ENCODE measurements around the gene PODNL1.

PODNL1 gene, protein sequence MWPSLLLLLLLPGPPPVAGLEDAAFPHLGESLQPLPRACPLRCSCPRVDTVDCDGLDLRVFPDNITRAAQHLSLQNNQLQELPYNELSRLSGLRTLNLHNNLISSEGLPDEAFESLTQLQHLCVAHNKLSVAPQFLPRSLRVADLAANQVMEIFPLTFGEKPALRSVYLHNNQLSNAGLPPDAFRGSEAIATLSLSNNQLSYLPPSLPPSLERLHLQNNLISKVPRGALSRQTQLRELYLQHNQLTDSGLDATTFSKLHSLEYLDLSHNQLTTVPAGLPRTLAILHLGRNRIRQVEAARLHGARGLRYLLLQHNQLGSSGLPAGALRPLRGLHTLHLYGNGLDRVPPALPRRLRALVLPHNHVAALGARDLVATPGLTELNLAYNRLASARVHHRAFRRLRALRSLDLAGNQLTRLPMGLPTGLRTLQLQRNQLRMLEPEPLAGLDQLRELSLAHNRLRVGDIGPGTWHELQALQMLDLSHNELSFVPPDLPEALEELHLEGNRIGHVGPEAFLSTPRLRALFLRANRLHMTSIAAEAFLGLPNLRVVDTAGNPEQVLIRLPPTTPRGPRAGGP

DNA sequence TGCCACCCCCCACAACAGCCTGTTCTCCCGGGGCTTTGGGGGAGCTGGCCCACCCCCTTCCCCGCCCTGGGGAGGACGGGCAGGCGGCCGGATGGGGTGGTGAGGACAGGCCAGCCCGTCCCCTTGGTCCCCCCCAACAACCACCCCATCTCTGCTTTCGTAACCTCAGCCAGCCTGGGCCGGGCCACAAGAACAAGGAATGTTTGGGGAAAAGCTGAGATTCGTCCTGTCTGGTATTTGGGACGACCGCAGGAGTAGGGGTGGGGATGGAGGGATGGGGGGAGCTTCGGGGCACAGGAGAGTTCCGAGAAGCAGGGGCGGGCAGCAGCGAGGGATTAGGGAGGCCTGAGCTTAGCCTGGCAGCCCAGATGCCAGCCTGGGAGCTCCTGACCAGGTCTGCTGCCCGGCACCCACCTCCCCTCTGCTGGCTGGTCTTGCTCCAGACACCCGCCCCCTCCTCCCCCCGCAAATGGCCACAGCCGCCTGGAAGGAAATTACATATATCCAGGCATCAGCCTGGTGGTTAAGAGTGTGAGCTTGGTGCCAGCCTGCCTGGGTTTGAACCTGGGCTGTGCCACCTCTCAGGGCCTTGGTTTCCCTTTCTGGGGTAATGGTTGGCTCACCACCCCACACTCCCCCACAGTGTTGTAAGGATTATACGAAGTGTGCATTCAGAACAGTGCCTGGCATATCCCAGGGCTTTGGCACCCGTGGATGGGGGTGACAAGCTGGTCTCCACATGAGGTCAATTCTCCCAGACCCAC lies at the start of gene PODNL1:
PODNL1 (minus strand) TSS at position 117 of the 764 bp plus-strand sequence. CDS start 236 bp downstream, outside the sequence.
- no peak within 1 kb of the TSS for H3K27ac ChIP-seq
- TF ChIP-seq, protein P1, sequence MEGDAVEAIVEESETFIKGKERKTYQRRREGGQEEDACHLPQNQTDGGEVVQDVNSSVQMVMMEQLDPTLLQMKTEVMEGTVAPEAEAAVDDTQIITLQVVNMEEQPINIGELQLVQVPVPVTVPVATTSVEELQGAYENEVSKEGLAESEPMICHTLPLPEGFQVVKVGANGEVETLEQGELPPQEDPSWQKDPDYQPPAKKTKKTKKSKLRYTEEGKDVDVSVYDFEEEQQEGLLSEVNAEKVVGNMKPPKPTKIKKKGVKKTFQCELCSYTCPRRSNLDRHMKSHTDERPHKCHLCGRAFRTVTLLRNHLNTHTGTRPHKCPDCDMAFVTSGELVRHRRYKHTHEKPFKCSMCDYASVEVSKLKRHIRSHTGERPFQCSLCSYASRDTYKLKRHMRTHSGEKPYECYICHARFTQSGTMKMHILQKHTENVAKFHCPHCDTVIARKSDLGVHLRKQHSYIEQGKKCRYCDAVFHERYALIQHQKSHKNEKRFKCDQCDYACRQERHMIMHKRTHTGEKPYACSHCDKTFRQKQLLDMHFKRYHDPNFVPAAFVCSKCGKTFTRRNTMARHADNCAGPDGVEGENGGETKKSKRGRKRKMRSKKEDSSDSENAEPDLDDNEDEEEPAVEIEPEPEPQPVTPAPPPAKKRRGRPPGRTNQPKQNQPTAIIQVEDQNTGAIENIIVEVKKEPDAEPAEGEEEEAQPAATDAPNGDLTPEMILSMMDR (conservative IDR thresholded peaks at IDR 0.05), result no peak

DNA sequence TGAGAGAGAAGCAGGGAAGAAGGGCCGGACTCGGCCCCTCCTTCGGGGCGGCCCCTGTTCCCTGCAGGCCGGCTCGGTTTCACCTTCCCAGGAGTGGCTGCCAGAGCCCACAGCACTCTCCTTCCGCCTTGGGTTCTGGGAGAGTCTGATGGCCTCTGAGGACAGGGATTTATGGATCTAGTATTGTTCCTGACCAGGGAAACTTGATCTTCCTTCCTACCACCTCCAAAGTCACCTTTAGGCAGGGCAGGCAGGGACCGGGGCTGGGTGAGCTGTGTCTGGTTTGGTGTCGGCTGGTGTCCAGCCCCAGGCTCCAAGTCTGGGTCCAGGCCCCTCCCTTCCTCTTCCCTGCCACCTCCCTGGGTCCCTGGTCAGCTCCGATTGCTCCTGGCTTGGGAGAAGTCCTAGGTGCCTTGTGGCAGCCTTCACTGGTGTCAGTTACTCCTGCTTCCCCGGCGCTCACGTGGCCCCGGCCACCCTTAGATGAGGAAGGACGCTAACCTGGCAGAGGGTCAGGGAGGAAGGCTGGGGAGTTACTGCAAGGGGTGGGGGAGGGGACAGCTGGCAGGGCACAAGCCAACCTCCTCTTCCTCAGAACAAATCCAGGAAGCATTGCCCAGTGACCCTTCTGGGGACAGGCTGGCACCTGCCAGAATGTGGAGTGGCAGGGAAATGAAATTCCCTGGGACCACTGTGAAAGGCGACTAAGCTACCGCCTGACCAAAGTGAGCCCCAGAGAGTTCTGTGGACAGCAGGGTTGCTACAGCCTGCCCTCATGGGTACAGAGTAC lies 49.1 kb upstream of the PODNL1 start:
- TF ChIP-seq, protein P1 (conservative IDR thresholded peaks at IDR 0.05), result no peak
- no peak overlapping the region for H3K27ac ChIP-seq

DNA sequence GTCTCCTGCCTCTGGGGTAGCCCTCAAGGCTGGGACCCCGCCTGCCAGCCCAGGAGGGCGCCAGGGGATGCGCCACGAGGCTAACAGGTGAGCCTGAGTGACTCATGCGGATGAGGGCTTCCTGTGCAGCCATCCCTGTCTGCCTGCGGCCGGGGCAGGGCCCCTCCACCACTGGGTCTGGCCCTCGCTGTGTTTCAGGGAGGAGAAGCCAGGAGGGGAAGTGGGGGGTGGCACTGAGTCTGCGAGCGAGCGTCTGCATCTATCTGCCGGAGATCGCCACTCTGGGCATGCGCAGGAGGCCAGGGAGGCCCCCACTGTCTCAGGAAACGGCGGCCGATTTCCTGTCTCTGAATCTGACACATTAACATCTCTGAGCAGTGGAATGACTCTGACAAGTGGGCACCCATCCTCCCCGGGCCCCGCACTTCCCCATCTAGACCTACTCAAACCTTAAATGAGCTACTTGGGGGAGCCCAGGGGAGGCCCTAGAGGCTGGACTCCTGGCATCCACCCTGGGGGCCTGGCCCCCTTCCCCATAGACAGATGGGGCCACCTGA lies 48.2 kb upstream of the PODNL1 start:
- TF ChIP-seq, protein P1 (conservative IDR thresholded peaks at IDR 0.05), result no peak
- H3K27ac ChIP-seq, result no peak overlapping the region

DNA sequence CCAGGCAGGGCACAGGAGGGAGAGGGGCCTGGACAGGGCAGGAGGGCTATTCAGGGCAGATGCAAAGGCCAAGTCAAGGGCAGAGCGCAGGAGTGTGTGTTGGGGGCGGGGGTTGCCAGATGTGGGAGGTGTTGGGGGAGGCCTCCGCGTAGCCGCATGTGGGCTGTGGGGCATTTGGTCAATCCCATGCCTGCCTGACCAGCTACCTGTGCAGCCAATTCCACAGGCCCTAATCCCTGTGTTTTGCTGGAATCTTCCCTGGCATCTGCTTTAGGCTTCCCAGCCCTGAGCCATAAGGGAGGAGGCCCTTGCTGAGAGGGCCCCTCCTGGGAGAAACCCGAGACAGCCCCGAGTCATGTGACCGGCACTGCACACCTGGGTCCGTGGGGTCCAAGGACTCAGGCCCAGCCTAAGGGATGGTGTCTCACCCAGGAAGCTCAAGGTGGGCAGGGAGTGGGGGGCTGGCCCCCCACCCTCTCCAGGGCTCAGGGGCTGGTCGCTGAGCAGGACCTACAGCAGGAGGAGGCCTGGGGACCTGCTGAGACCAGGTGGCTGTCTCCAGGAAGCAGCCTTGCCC lies 47.6 kb upstream of the PODNL1 start:
- H3K27ac ChIP-seq, result no peak overlapping the region
- TF ChIP-seq, protein P1 (conservative IDR thresholded peaks at IDR 0.05), result no peak

DNA sequence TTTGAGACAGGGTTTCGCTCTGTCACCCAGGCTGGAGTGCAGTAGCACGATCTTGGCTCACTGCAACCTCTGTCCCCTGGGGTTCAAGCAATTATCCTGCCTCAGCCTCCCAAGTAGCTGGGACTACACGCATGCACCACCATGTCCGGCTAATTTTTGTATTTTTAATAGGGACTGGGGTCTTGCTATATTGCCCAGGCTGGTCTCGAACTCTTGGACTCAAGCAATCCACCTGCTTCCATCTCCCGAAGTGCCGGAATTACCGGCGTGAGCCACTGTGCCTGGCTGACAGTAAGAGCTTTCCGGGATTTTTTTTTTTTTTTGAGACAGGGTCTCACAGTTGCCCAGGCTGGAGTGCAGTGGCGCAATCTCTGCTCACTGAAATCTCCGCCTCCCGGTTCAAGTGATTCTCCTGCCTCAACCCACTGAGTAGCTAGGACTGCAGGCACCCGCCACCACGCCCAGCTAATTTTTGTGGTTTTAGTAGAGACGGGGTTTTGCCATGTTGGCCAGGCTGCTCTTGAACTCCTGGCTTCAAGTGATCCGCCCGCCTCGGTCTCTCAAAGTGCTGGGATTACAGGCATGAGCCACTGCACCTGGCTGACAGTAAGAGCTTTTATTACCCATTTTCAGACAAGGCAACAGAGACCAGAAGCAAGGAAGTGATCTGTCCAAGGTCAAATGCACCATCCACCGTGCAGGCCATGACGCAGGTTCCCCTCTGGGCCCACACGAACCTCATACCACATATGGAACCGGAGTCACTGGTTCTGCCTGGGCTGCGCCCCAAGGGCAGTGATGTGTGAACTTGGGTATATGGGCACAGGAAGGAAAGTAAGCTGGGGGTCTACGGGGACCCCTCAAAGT lies 46.9 kb upstream of the PODNL1 start:
- no peak overlapping the region for H3K27ac ChIP-seq
- TF ChIP-seq, protein P1 (conservative IDR thresholded peaks at IDR 0.05), result no peak

DNA sequence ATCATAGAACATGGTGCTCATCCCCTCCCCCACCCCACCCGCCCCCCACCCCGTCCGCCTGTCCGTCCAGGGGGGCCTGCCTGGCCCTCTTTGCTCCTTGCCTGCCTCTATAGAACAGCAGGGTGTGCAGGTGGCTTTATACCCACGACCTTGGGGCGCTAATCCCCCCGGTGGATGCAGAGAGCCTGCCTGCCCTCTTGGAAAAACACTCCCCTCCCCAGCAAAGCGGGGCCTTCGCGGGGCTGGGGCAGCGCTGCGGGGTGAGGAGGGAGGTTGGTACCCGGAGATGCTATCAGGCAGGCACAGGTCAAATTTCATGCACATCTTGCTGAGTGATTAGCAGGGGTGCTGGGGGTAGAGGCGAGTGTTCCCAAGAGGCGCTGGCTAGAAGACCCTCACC lies 46.0 kb upstream of the PODNL1 start:
- no peak overlapping the region for H3K27ac ChIP-seq
- TF ChIP-seq, protein P1 (conservative IDR thresholded peaks at IDR 0.05), result no peak

All from VCaP (cell line).